ENCODE measurements around the gene ST6GALNAC1. TPM values are rescaled to one million over a fixed set of nuclear protein-coding genes. Genes with fewer than 3 reads are reported as not detected.

Gene ST6GALNAC1
- total and polyA plus RNA-seq, 2 of the 13 experiments (the other 11 are each of a cell fraction or from before 2014, with no cell fraction given), result not detected

DNA sequence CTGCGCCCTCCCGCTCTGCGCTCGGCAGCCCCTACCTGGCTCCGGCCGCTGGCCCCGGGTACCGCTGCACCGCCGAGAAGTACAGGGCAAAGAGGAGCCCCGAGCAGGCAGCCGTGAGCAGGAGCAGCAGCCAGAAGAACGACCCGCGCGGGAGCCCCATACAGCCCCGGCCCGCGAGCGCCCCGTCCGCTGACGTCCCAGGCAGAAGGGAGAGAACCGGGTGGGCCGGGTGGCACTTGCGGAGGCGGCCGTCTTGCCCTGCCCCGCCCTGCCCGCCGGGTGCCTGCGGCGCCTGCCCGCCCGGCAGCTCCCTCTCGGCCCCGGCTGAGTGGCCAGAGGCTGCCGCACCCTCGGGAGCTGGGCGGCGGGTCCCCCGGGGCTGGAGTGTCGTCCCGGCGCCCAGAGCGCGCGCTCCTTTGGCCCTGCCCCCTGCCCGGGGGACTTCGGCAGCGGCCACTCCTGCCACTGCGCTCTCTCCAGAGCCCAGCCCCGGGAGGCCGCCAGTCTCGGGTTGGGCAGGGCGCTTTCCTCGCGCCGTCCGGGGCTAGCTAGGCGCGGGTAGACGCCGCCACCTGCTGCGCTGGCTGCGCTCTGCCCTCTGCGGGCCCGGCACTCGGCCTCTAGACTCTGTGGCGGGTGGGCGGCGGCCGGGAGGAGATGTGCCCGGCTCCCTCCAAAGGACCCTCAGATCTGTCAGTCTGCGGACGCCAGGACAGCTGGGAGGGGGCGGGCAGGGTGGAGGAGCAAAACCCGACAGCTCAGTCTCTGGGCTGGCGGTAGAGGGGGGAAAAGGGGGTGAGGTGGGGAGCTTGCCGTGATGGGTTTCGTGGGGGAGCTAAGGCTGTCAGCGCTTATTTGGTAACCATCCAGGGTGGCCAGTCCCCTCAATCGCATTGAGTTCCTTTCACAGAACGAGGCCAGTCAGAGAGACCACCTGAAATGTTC lies 57.6 kb downstream of the ST6GALNAC1 start, which contains the start of gene ST6GALNAC2 (continued):
- TF ChIP-seq, protein P1, sequence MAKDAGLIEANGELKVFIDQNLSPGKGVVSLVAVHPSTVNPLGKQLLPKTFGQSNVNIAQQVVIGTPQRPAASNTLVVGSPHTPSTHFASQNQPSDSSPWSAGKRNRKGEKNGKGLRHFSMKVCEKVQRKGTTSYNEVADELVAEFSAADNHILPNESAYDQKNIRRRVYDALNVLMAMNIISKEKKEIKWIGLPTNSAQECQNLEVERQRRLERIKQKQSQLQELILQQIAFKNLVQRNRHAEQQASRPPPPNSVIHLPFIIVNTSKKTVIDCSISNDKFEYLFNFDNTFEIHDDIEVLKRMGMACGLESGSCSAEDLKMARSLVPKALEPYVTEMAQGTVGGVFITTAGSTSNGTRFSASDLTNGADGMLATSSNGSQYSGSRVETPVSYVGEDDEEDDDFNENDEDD (CRISPR knock-in tag; IDR thresholded peaks at IDR 0.05; ENCODE audit: borderline replicate concordance), result peak; percentile 55; the same call in 1 of the 2 replicates
- TF ChIP-seq ZNF691 (CRISPR knock-in tag; IDR thresholded peaks at IDR 0.05; ENCODE audit: borderline replicate concordance, low read depth) (peak; percentile 63; the same call in 1 of the 2 replicates), ZBTB38 (CRISPR knock-in tag; IDR thresholded peaks at IDR 0.05) (0 out of 2 replicates have a peak, but pooled peaks have one; percentile 22), ZNF446 (CRISPR knock-in tag; IDR thresholded peaks at IDR 0.05) (no peak), ZNF747 (CRISPR knock-in tag; IDR thresholded peaks at IDR 0.05; ENCODE audit: borderline replicate concordance) (no peak), AGO1 (IDR thresholded peaks at IDR 0.05; ENCODE audit: low read depth, low read length, poor library complexity, severe bottlenecking) (no peak), KAT7 (CRISPR knock-in tag; IDR thresholded peaks at IDR 0.05; ENCODE audit: borderline replicate concordance) (0 out of 2 replicates have a peak, but pooled peaks have one; percentile 58), CBX5 (CRISPR knock-in tag; IDR thresholded peaks at IDR 0.05; ENCODE audit: borderline replicate concordance) (no peak), MTA1 (CRISPR knock-in tag; IDR thresholded peaks at IDR 0.05; ENCODE audit: borderline replicate concordance) (peak; percentile 55; the same call in 1 of the 2 replicates), POLR2G (IDR thresholded peaks at IDR 0.05; ENCODE audit: low read depth, low read length) (no peak), TSC22D2 (CRISPR knock-in tag; IDR thresholded peaks at IDR 0.05; ENCODE audit: borderline replicate concordance) (peak; percentile 88; the same call in 1 of the 2 replicates), FOXK1 (CRISPR knock-in tag; IDR thresholded peaks at IDR 0.05; ENCODE audit: borderline replicate concordance, low read depth) (no peak), SKI (IDR thresholded peaks at IDR 0.05; ENCODE audit: partially characterized antibody) (peak; percentile 52)
- TF ChIP-seq, protein P2, sequence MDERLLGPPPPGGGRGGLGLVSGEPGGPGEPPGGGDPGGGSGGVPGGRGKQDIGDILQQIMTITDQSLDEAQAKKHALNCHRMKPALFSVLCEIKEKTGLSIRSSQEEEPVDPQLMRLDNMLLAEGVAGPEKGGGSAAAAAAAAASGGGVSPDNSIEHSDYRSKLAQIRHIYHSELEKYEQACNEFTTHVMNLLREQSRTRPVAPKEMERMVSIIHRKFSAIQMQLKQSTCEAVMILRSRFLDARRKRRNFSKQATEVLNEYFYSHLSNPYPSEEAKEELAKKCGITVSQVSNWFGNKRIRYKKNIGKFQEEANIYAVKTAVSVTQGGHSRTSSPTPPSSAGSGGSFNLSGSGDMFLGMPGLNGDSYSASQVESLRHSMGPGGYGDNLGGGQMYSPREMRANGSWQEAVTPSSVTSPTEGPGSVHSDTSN (CRISPR knock-in tag; IDR thresholded peaks at IDR 0.05), result no peak
- TF ChIP-seq, protein P3, sequence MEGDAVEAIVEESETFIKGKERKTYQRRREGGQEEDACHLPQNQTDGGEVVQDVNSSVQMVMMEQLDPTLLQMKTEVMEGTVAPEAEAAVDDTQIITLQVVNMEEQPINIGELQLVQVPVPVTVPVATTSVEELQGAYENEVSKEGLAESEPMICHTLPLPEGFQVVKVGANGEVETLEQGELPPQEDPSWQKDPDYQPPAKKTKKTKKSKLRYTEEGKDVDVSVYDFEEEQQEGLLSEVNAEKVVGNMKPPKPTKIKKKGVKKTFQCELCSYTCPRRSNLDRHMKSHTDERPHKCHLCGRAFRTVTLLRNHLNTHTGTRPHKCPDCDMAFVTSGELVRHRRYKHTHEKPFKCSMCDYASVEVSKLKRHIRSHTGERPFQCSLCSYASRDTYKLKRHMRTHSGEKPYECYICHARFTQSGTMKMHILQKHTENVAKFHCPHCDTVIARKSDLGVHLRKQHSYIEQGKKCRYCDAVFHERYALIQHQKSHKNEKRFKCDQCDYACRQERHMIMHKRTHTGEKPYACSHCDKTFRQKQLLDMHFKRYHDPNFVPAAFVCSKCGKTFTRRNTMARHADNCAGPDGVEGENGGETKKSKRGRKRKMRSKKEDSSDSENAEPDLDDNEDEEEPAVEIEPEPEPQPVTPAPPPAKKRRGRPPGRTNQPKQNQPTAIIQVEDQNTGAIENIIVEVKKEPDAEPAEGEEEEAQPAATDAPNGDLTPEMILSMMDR (CRISPR knock-in tag; IDR thresholded peaks at IDR 0.05), result peak; percentile 90
- TF ChIP-seq, protein P4, sequence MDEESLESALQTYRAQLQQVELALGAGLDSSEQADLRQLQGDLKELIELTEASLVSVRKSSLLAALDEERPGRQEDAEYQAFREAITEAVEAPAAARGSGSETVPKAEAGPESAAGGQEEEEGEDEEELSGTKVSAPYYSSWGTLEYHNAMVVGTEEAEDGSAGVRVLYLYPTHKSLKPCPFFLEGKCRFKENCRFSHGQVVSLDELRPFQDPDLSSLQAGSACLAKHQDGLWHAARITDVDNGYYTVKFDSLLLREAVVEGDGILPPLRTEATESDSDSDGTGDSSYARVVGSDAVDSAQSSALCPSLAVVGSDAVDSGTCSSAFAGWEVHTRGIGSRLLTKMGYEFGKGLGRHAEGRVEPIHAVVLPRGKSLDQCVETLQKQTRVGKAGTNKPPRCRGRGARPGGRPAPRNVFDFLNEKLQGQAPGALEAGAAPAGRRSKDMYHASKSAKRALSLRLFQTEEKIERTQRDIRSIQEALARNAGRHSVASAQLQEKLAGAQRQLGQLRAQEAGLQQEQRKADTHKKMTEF (CRISPR knock-in tag; IDR thresholded peaks at IDR 0.05), result peak; percentile 50; the same call in 1 of the 2 replicates
- TF ChIP-seq, protein P5, sequence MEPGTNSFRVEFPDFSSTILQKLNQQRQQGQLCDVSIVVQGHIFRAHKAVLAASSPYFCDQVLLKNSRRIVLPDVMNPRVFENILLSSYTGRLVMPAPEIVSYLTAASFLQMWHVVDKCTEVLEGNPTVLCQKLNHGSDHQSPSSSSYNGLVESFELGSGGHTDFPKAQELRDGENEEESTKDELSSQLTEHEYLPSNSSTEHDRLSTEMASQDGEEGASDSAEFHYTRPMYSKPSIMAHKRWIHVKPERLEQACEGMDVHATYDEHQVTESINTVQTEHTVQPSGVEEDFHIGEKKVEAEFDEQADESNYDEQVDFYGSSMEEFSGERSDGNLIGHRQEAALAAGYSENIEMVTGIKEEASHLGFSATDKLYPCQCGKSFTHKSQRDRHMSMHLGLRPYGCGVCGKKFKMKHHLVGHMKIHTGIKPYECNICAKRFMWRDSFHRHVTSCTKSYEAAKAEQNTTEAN (CRISPR knock-in tag; conservative IDR thresholded peaks at IDR 0.05), result no peak
- TF ChIP-seq, protein P6, sequence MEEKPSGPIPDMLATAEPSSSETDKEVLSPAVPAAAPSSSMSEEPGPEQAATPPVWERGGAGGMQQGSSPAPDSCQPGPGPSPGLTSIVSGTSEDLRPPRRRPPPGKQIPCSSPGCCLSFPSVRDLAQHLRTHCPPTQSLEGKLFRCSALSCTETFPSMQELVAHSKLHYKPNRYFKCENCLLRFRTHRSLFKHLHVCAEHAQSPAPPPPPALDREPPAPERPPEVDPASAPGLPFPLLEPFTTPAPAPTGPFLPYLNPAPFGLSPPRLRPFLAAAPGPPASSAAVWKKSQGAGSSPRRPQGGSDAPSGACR (CRISPR knock-in tag; IDR thresholded peaks at IDR 0.05), result 0 out of 2 replicates have a peak, but pooled peaks have one; percentile 25

All from HepG2 (cell line).